ENCODE measurements around the gene CFH.
"Not testable (repeated sequence)": the region's sequence is repeated elsewhere in the genome, so short reads cannot be mapped to it uniquely, and the experiment has no call there.

CFH gene

GRCh38 chr1:196738730-196739129 is 86.9 kb downstream of the CFH start:
- H4K20me1 ChIP-seq (ENCODE audit: insufficient read depth): no peaks in the 10 kb centered on the region
- no peaks in the 10 kb centered on the region for H3K79me2 ChIP-seq (ENCODE audit: insufficient read depth, low read depth)
- no peak overlapping the region for H3K9ac ChIP-seq
- H3K27ac ChIP-seq: no peak overlapping the region
- H3K27me3 ChIP-seq (ENCODE audit: insufficient read depth, low read depth): no peaks in the 10 kb centered on the region
- TF ChIP-seq CTCF (conservative IDR thresholded peaks at IDR 0.05; ENCODE audit: low read depth, low read length): no peak
- no peaks in the 10 kb centered on the region for H3K36me3 ChIP-seq (ENCODE audit: insufficient read depth)
- no peak overlapping the region for H2AFZ ChIP-seq (ENCODE audit: low read depth)
- H3K4me3 ChIP-seq (IDR thresholded peaks at IDR 0.05; ENCODE audit: insufficient read depth, low read depth, low read length): no peak overlapping the region
- H3K4me1 ChIP-seq (ENCODE audit: low read depth, poor library complexity, severe bottlenecking): peaks cover 4% of the 10 kb centered on the region
- H3K4me2 ChIP-seq: no peak overlapping the region

GRCh38 chr1:196743244-196743643 is 91.4 kb downstream of the CFH start:
- H3K4me3 ChIP-seq (IDR thresholded peaks at IDR 0.05; ENCODE audit: insufficient read depth, low read depth, low read length); H3K79me2 ChIP-seq (ENCODE audit: insufficient read depth, low read depth); H3K9ac ChIP-seq; H4K20me1 ChIP-seq (ENCODE audit: insufficient read depth); H2AFZ ChIP-seq (ENCODE audit: low read depth); H3K36me3 ChIP-seq (ENCODE audit: insufficient read depth); H3K4me1 ChIP-seq (ENCODE audit: low read depth, poor library complexity, severe bottlenecking); H3K27me3 ChIP-seq (ENCODE audit: insufficient read depth, low read depth); H3K27ac ChIP-seq: not testable (repeated sequence)
- peak; percentile 71 for TF ChIP-seq CTCF (conservative IDR thresholded peaks at IDR 0.05; ENCODE audit: low read depth, low read length)
- H3K4me2 ChIP-seq: peak overlapping the region; percentile 2; the same call in 1 of the 2 replicates

DNA sequence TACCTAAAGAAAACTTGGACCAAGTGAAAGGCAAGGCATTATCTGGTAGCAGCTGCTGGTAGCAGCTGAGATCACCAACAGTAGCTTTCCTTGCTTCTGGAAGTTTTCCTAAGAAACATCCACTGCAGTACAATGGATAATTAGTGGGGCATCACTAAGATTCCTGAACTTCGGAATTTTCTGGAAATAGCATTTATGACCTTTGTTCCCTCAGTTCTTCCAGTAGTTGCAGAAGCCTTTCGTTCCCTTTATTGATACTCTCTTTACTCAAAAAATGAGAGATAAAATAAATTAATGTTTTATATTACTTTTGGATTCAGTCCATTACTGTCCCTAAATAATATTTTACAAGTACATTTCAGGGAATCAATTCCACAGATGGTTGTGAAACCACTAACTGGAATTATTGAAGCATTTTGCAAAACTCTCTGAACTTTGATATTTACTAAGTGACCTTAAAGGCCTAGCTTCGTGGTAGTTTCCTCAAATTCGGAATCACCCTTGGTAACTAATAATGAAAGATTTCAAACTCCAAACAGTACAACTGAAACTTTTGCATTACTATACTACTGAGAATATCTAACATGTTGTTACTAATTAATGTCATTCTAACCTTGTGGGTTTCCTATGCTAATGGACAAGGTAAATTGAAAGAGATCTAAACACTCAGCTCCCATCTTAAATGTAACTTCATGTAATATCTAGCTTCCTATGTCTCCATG is 113.3 kb downstream of the CFH start:
- H3K27ac ChIP-seq: not testable (repeated sequence)

GRCh38 chr1:196769823-196770222 is 118.0 kb downstream of the CFH start:
- H3K4me2 ChIP-seq; H2AFZ ChIP-seq (ENCODE audit: low read depth); H3K27ac ChIP-seq; H3K4me3 ChIP-seq (IDR thresholded peaks at IDR 0.05; ENCODE audit: insufficient read depth, low read depth, low read length); H3K79me2 ChIP-seq (ENCODE audit: insufficient read depth, low read depth); H4K20me1 ChIP-seq (ENCODE audit: insufficient read depth); H3K9ac ChIP-seq; H3K36me3 ChIP-seq (ENCODE audit: insufficient read depth); H3K27me3 ChIP-seq (ENCODE audit: insufficient read depth, low read depth): not testable (repeated sequence)
- H3K4me1 ChIP-seq (ENCODE audit: low read depth, poor library complexity, severe bottlenecking): peaks cover 23% of the 10 kb centered on the region

More for the DNA sequence above, 113.3 kb downstream of the CFH start:
- H3K4me1 ChIP-seq (ENCODE audit: low read depth, poor library complexity, severe bottlenecking); H3K79me2 ChIP-seq (ENCODE audit: insufficient read depth, low read depth); H3K27me3 ChIP-seq (ENCODE audit: insufficient read depth, low read depth); H3K36me3 ChIP-seq (ENCODE audit: insufficient read depth); H3K9ac ChIP-seq; H4K20me1 ChIP-seq (ENCODE audit: insufficient read depth); H3K4me3 ChIP-seq (IDR thresholded peaks at IDR 0.05; ENCODE audit: insufficient read depth, low read depth, low read length); H3K4me2 ChIP-seq; H2AFZ ChIP-seq (ENCODE audit: low read depth): not testable (repeated sequence)

DNA sequence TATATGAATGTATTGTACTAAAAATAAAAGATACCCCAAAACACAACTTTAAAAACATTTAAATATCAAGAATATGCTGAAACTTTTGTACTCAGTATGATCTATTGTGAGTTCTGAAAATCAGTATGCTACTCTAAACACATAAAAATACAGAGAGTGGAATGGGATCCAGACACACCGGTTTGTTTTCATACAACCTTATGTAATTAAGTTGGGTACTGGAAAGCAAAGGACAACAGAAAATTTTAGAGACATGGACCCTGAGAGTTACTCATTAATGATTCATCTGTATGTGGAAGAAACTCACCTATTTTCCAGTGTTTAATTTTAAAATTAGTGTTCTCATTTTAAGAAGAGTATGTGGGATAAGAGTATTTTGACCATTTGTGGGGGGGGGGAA is 121.9 kb downstream of the CFH start:
- Histone ChIP-seq H3K4me3 (IDR thresholded peaks at IDR 0.05; ENCODE audit: insufficient read depth, low read depth, low read length) (no peak overlapping the region), H3K27me3 (ENCODE audit: insufficient read depth, low read depth) (no peaks in the 10 kb centered on the region), H4K20me1 (ENCODE audit: insufficient read depth) (no peaks in the 10 kb centered on the region), H3K27ac (peak overlapping the region; percentile 43), H3K9ac (no peak overlapping the region), H3K79me2 (ENCODE audit: insufficient read depth, low read depth) (no peaks in the 10 kb centered on the region), H3K4me2 (peak overlapping the region; percentile 38), H3K36me3 (ENCODE audit: insufficient read depth) (no peaks in the 10 kb centered on the region), H3K4me1 (ENCODE audit: low read depth, poor library complexity, severe bottlenecking) (peaks cover 34% of the 10 kb centered on the region), H2AFZ (ENCODE audit: low read depth) (peak overlapping the region; percentile 17)
- no peak for TF ChIP-seq CTCF (conservative IDR thresholded peaks at IDR 0.05; ENCODE audit: low read depth, low read length)
